GM19372 (cell line): ENCODE measurements around the gene MCM6.

Experiments
- ATAC-seq: cut with Tn5 transposase; IDR thresholded peaks from one replicate; pipeline ENCODE4 v1.9.1; 2021; ENCODE audit warnings: mild to moderate bottlenecking, low read depth, moderate library complexity; ENCODE audit not compliant: unreplicated experiment

Gene MCM6

GRCh38 chr2:135870571-135870970, 5.7 kb downstream of the MCM6 start:
- ATAC-seq, result no peak

DNA sequence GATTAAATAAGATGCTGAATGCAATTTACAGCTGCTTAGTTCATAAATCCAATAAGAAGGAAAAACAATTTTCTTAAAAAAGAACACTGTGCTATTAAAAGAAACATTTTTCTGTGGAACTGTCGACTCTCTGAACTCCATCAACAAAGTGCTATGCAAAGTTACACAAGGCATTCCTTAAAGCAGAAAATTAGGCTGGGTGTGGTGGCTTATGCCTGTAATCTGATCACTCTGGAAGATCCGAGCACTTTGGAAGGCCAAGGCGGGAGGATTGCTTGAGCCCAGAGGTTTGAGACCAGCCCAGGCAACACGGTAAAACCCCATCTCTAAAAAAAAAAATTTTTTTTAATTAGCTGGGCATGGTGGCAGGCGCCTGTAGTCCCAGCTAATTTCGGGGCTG, 13.0 kb downstream of the MCM6 start:
- ATAC-seq, result no peak

DNA sequence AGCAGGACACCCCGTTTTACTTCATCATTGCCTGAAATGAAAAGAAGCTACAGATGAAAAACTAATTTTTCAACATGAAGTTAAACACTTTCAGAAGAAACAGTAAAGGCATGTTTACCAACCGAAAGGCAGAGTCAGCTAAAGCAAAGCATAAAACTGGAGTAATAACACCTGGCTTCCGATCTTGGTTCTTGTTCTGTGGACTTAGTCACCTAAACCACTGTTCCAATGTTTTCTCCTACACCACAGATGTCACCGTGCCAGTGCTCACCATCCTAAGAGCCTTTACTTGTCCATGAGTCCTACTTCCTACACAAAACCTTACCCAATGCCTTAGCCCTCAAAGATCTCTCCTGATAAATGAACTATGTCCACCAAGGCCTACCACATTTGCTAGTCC, 13.5 kb downstream of the MCM6 start:
- ATAC-seq, result no peak

DNA sequence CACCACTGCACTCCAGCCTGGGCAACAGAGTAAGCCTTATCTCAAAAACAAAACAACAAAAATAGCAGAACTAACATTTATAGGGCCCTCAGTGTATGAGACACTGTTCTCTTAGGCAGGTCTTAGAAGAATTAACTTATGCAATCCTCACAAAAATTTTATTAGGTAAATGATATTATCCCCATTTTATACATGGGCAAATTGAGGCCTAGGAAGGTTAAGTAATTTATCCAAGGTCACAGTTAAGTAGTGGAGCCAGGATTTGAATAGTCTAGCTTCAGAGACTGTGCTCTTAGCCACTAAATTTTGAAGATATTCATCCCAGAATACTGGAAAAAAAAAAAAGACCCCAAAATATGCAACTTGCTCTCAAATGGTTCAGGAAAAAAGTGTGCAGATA, 22.8 kb downstream of the MCM6 start:
- ATAC-seq, result no peak

- ATAC-seq, result no peak
These were observed 24.4 kb downstream of the MCM6 start for GRCh38 chr2:135851858-135852257.

DNA sequence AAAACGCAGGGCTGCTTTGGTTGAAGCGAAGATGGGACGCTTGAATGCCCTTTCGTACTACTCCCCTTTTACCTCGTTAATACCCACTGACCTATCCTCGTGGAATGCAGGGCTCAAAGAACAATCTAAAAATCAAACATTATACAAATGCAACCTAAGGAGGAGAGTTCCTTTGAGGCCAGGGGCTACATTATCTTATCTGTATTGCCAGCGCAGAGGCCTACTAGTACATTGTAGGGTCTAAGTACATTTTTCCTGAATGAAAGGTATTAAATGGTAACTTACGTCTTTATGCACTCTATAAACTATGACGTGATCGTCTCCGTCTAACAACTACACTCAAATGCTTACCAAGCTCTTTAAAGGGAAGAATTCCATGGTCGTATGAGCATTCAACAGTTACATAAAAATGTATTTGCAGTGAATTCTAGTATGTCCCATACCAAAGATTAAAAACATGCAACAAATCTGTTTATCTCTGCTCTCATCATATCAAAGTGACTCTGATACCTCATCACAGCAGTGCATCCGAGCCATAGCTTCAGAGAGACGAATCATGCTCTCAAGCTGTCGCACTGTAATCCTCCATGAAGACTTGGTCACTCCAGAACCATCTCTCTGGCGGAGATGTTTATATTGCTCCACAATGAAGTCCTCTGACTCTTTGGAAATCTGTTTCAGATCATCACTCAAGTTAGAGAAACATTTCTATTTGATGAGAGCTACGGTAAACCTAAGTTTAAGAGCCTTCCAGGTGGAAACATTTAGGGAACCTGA, 25.2 kb downstream of the MCM6 start:
- ATAC-seq, result no peak

DNA sequence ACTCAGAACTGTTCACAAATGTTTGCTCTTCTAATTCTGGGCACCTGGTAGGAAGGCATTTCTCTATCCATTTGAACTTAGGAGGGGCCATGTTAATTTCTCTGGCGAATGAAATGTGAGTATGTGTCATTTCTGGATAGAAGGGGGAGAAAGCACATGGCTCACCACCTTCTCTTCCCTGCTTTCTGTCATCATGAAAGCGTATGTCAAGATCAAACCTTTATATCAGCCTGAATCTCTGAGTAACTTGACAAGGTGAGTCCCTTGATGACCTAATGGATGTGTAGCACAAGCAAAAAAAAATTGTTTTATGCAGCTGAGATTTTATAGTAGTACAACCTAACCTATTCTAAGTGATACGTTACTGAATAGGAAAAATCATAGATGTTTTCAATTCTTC, 27.2 kb downstream of the MCM6 start:
- ATAC-seq, result no peak

- no peak for ATAC-seq
These were observed 30.2 kb downstream of the MCM6 start for GRCh38 chr2:135845997-135846396.

- no peak for ATAC-seq
These were observed 31.0 kb downstream of the MCM6 start for GRCh38 chr2:135845257-135845656.

DNA sequence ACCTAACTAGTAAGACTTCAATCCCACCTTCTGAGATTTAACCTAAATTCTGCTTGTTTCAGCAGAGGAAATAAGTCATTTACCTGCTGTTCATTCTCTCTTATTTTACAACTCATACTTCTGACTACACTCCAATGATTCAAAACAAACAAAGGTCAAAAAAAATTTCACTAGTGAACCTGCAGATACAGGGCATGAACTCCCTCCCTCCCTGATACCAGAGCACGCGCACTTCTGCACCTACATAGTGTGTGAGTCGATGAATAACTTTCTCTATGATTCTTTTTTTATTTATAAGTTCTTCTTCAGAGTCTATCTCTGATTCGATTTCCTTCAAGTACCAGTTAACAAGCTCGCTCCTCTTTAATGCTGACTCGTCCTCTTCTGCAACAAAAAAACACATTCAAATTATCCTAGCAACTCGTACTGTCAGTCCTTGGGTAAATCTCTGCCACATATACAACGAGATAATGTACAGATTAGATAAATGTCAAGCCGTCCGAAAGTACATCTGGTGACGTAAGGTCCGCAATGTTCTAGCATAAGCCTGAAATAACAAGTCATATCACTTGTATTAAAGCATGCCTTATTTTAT, 31.8 kb downstream of the MCM6 start:
- no peak for ATAC-seq

- no peak for ATAC-seq
These were observed 32.6 kb downstream of the MCM6 start for GRCh38 chr2:135843671-135844070.

- ATAC-seq, result no peak
These were observed 35.6 kb downstream of the MCM6 start for GRCh38 chr2:135840601-135841000.

- no peak for ATAC-seq
These were observed 36.5 kb downstream of the MCM6 start for GRCh38 chr2:135839713-135840112.

- ATAC-seq, result no peak
These were observed 37.7 kb downstream of the MCM6 start for GRCh38 chr2:135838502-135838901.

- no peak for ATAC-seq
These were observed 39.5 kb downstream of the MCM6 start, which contains the start of gene LCT for GRCh38 chr2:135836596-135837270. LCT (minus strand) TSS chr2:135837184; CDS start chr2:135837169, 15 bp downstream.

- ATAC-seq, result no peak
These were observed 43.4 kb downstream of the MCM6 start for GRCh38 chr2:135832891-135833290.

DNA sequence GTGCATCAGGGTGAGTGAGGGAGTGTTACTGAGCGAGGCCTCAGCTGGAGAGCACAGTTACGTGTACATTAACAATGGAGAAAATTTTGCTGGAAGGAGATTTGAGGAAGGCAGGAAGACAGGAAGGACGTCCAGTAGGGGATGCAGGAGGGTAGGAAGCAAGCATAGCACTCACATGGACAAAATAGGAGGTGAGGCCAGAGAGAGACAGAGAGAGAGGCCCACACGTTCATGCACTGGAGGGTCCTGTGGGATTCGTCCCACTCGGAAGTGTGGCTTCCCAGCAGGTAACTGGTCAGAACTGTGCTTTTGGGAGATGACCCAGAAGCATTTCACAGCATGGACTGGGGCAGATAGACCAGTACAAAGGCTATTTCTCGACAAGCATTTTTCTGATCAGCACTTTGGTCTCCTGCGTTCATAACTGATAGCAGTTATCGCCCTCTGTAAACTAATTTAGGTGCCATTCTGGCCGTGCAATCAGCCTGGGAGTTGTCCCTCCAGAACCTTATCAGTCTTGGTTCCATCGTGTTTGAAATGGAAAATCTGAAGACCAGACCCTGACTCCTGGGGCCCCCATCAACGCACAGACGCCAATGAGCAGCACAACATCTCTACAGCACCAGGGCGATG, 44.9 kb downstream of the MCM6 start:
- ATAC-seq, result no peak

DNA sequence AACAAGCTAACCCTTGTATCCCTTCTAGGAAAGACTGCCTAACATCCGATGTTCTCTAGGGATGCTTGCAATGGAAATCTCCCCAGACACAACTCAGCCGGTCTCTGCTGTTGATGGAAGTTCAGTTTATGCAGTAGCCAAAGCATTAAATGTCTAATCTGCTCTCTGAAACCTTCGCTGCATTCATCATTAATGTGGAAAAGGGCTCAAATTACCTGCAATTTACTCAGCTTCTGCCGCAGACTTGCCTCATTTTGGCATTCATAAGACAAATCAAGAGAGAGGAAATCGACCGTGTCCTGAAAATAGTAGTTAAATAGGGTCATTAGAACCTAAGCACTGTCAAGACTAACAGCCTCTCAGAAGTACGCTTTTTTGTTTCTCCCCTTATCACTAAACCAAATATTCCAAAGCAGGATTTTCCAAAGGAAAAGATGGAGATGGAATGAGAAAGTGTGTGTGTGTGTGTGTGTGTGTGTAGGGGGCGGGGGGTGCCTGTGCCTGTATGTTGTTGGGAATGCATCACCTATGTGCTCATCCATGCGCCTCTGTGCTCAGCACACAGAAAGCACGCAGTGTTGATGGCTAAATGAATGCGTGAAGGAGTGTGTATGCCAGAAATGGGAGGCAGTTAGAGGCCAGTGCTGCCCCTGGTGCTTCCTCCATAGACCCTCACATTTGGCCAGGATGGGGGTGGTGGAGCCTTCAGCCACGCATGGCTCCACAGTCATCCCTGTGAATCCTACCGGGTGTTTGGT, 46.7 kb downstream of the MCM6 start:
- ATAC-seq, result no peak

DNA sequence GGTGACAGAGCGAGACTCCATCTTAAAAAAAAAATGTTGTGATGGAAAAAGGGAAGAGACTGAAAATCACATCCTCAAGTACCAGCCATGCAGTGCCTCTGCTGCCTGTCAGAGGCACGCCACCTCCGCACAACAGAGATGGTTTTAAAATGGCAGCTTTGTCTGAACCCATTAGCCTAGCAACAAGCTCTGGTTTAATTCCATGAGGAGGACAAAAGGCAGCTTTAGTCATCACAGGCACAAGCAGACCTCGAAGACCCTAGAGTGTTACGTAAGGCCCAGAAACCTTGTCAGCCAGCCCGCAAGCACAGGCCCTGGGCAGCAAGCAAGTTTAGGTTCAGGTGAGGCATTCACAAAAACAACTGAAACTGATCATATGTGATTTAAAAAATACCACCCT, 49.7 kb downstream of the MCM6 start:
- no peak for ATAC-seq

GRCh38 chr2:135825550-135826176, 50.6 kb downstream of the MCM6 start:
- no peak for ATAC-seq
